ENCODE results near the gene RAB30. TPM values are rescaled to one million over a fixed set of nuclear protein-coding genes. Genes with fewer than 3 reads are reported as not detected.
"Not testable (repeated sequence)": the region's sequence is repeated elsewhere in the genome, so short reads cannot be mapped to it uniquely, and the experiment has no call there.

RAB30 gene
- total RNA-seq, 1 donor from 2014 or later = 21.0 TPM

DNA sequence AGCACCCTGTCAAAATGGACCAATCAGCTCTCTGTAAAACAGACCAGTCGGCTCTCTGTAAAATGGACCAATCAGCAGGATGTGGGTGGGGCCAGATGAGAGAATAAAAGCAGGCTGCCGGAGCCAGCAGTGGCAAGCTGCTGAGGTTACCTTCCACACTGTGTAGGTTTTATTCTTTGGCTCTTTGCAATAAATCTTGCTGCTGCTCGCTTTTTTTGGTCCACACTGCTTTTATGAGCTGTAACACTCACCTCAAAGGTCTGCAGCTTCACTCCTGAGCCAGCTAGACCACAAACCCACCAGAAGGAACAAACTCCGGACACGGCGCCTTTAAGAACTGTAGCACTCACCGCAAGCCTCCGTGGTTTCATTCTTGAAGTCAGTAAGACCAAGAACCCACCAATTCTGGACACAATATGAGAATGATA, 100.2 kb downstream of the RAB30 start:
- intact Hi-C loops (cut with DNase I) = loop anchor here (5.0 kb wide), 1 partner anchor 101 kb away; the partner anchor contains the start of gene RAB30
- not testable (repeated sequence) for DNase-seq (ENCODE audit: low spot score)

DNA sequence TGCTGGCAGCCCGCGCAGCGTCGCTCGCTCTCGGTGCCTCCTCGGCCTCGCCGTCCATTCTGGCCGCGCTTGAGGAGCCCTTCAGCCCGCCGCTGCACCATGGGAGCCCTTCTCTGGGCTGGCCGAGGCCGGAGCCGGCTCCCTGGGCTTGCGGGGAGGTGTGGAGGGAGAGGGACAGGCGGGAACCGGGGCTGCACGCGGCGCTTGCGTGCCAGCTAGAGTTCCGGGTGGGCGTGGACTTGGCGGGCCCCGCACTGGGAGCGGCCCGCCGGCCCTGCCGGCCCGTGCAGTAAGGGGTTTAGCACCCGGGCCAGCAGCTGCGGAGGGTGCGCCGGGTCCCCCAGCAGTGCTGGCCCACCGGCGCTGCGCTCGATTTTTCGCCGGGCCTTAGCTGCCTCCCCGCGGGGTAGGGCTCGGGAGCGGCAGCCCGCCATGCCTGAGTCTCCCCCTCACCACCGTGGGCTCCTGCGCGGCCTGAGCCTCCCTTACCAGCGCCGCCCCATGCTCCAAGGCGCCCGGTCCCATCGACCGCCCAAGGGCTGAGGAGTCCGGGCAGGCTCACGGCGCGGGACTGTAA, 101.1 kb downstream of the RAB30 start:
- not testable (repeated sequence) for DNase-seq (ENCODE audit: low spot score)
- intact Hi-C loops (cut with DNase I) = loop anchor here (5.0 kb wide), 1 partner anchor 102 kb away; the partner anchor contains the start of gene RAB30

DNA sequence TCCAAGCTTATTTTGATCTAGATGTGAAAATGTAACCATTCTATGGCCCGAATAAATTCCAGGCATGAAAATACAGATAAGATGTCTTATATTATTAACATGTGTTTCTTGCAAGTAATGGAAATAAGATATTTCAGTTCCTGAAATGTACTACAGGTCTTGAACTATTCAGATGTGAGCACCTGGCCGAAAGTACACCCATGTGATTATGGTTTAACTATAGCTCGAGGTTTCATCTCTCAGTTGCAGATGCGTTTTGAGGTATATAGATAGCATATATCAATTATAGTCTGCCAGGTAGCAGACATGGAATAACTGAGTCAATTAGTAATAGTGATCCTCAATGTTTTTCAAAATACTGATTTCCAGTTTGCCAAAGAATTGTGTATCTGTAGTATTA, 101.9 kb downstream of the RAB30 start:
- intact Hi-C loops (cut with DNase I) = loop anchor here (5.0 kb wide), 1 partner anchor 102 kb away; the partner anchor contains the start of gene RAB30

GRCh38 chr11:82967381-82967780, 104.3 kb downstream of the RAB30 start:
- DNase-seq (ENCODE audit: low spot score) = no peak
- intact Hi-C loops (cut with DNase I) = no loop called here

More for the DNA sequence above, 101.9 kb downstream of the RAB30 start:
- no peak for DNase-seq (ENCODE audit: low spot score)

- intact Hi-C loops (cut with DNase I); DNase-seq (ENCODE audit: low spot score): not testable (repeated sequence)
Observed at GRCh38 chr11:82962021-82962420, 109.7 kb downstream of the RAB30 start.

DNA sequence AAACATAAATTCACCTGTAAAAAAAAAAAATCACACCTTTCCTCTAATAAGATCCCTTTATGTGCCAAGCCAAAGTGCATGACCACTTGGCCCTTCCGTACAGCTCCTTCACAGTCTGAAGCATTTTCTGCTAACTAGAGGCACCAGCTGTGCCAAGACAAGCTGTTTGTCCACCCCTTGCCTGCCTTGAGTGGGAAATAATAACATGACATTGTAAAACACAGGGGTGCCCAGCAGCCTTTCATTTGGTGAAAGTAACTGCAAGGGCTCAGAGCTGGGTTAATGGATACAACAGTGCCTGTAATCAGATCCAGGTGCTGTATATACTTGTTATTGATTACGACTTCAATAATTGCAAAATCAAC, 110.9 kb downstream of the RAB30 start:
- intact Hi-C loops (cut with DNase I) = no loop called here
- no peak for DNase-seq (ENCODE audit: low spot score)

- DNase-seq (ENCODE audit: low spot score) = no peak
- intact Hi-C loops (cut with DNase I) = no loop called here
Observed at GRCh38 chr11:82959987-82960778, 111.5 kb downstream of the RAB30 start.

DNA sequence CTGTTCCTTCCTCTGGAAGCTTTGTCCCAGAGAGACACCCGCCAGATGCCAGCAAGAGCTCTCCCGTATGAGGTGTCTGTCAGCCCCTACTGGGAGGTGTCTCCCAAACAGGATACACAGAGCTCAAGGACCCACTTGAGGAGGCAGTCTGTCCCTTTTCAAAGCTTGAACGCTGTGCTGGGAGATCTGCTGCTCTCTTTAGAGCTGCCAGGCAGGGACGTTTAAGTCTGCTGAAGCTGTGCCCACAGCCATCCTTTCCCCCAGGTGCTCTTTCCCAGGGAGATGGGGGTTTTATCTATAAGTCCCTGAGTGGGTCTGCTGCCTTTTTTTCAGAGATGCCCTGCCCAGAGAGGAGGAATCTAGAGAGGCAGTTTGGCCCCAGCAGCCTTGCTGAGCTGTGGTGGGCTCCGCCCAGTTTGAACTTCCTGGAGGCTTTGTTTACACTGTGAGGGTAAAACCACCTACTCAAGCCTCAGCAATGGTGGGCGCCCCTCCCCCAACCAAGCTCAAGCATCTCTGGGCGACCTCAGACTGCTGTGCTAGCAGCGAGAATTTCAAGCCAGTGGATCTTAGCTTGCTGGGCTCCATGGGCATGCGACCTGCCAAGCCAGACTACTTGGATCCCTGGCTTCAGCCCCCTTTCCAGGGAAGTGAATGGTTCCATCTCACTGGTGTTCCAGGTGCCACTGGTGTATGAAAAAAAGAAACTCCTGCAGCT, 115.8 kb downstream of the RAB30 start:
- DNase-seq (ENCODE audit: low spot score); intact Hi-C loops (cut with DNase I): not testable (repeated sequence)

DNA sequence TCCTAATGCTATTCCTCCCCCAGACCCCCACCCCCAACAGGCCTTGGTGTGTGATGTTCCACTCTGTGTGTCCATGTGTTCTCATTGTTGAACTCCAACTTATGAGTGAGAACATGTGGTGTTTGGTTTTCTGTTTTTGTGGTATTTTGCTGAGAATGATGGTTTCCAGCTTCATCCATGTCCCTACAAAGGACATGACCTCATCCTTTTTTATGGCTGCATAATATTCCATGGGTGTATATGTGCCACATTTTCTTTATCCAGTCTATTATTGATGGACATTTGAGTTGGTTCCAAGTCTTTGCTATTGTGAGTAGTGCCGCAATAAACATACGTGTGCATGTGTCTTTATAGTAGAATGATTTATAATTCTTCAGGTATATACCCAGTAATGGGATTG, 121.2 kb downstream of the RAB30 start:
- DNase-seq (ENCODE audit: low spot score); intact Hi-C loops (cut with DNase I): not testable (repeated sequence)

DNA sequence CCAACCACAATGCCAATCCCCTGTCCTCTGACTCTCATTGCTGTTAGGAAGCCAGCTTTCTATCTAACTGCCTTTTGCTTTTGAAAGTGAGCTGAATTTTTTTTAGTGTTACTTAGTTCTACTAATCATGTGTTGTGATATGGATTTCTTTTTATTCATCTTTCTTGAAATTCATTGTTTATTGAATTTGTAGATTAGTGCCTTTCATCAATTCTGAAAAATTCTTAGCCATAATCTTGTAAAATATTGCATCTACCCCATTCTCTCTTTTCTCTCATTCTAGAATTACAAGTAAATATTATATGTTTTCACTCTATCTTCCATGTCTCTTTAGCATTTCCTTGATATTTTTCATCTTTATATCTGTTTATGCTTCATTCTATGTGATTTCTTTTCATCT, 122.3 kb downstream of the RAB30 start:
- no peak for DNase-seq (ENCODE audit: low spot score)
- intact Hi-C loops (cut with DNase I) = no loop called here

DNA sequence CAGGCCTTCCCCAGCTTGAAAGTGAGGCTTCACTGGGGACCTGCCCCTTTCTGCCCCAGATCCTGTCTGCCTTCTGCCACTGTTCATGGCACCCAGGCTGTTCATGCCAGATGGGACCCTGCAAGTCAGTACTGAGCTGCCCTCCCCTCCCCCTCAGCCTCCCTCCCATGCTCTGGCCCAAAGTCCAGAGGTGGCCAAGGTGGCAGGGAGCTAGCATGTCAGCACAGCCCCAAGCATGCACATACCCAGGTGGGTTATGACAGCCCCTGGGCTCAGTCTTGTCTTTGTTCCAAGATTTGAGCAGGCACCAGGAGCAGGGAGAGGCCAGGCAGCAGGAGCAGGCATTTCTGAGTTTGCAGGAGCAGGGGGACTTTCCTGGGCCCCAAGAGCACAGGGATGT, 126.0 kb downstream of the RAB30 start:
- intact Hi-C loops (cut with DNase I) = no loop called here
- DNase-seq (ENCODE audit: low spot score) = no peak

GRCh38 chr11:82945041-82945440, 126.7 kb downstream of the RAB30 start:
- intact Hi-C loops (cut with DNase I); DNase-seq (ENCODE audit: low spot score): not testable (repeated sequence)

DNA sequence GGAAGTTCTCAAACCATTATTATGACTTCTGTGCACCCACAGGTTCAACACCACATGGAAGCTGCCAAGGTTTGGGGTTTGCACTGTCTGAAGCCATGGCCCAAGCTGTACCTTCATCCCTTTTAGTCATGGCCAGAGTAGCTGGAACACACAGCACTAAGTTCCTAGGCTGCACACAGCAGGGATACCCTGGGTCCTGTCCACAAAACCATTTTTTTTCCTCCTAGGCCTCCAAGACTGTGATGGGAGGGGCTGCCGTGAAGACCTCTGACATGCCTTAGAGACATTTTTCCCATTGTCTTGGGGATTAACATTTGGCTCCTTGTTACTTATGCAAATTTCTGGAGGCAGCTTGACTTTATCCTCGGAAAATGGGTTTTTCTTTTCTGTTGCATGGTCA, 127.5 kb downstream of the RAB30 start:
- intact Hi-C loops (cut with DNase I) = no loop called here
- DNase-seq (ENCODE audit: low spot score) = no peak

DNA sequence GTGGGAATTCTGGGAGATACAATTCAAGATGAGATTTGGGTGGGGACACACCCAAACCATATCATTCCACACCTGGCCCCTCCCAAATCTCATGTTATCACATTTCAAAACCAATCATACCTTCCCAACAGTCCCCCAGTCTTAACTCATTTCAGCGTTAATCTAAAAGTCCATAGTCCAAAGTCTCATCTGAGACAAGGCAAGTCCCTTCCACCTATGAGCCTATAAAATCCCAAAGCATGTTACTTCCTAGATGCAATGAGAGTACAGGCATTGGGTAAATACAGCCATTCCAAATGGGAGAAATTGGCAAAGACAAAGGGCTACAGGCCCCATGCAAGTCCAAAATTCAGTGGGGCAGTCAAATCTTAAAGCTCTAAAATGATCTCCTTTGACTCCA, 128.3 kb downstream of the RAB30 start:
- intact Hi-C loops (cut with DNase I); DNase-seq (ENCODE audit: low spot score): not testable (repeated sequence)

DNA sequence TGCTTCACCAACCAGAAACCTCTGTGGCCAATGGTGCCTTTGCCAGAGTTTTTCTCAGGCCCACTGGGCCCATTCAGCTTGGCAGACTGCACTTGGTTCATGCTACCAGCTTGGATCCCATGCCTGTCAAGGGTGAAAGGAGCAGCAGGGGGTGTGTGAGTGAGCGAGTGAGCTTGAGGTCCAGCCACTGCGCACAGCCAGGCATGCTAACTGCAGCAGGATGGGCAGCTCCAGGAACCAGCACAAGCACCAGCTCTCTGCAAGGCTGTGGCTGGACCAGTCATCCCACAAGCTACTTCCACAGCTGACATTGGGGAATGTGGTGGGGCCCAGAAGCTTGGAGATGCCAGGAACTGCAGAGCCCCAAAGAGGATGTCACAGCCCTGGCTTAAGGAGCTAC, 129.3 kb downstream of the RAB30 start:
- no peak for DNase-seq (ENCODE audit: low spot score)
- intact Hi-C loops (cut with DNase I) = no loop called here

- DNase-seq (ENCODE audit: low spot score) = no peak
- intact Hi-C loops (cut with DNase I) = no loop called here
Observed at GRCh38 chr11:82939456-82939855, 132.2 kb downstream of the RAB30 start.

- DNase-seq (ENCODE audit: low spot score) = no peak
- intact Hi-C loops (cut with DNase I) = no loop called here
Observed at GRCh38 chr11:82937554-82937953, 134.1 kb downstream of the RAB30 start.

GRCh38 chr11:82936261-82936660, 135.4 kb downstream of the RAB30 start:
- DNase-seq (ENCODE audit: low spot score) = no peak
- intact Hi-C loops (cut with DNase I) = no loop called here

GRCh38 chr11:82932564-82932963, 139.1 kb downstream of the RAB30 start:
- intact Hi-C loops (cut with DNase I) = no loop called here
- DNase-seq (ENCODE audit: low spot score) = no peak

DNA sequence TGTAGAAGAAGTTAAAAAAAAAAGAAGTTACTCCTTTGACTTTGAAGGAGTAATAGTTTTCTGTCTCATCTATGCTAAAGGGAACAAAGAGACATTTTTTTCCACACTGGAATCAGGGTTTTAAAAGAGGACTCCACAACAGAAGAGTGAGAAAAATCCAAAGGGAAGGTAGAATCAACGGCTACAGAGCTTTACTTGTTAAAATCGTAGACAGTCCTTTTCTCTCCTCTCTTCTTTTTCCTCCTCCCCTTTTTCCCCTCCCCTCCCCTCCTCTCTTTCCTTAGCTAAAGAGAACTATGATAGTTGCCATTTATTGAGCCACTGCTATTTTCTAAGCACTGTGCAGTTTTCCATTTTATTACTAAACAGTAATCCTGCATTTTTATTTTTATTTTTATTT, 141.0 kb downstream of the RAB30 start:
- intact Hi-C loops (cut with DNase I) = no loop called here
- DNase-seq (ENCODE audit: low spot score) = no peak

Data from cardiac septum (tissue), 1 donor.